Cardiac muscle cell (in vitro differentiated cells and primary cell): ENCODE measurements around the gene LMAN1L. TPM values are rescaled to one million over a fixed set of nuclear protein-coding genes. Genes with fewer than 3 reads are reported as not detected.
"Not testable (repeated sequence)": the region's sequence is repeated elsewhere in the genome, so short reads cannot be mapped to it uniquely, and the experiment has no call there.

Source experiments
- DNase-seq, 2 donors: peaks; one replicate each; pipeline versions ENCODE4 v3.0.0 to v3.0.0-alpha.2; 2010 to 2017; ENCODE audit warnings: low read depth in 1 of 2, low spot score in 1 of 2
- H3K27ac ChIP-seq: fragments of 200-600 bp; sonication (generic); 2 replicates; pipeline ENCODE4 v1.5.1; 2016
- H3K27me3 ChIP-seq: fragments of 200-600 bp; sonication (generic); 2 replicates; pipeline ENCODE4 v1.6.0; 2016; ENCODE audit warnings: control low read depth
- H3K36me3 ChIP-seq: fragments of 200-600 bp; sonication (generic); 2 replicates; pipeline ENCODE4 v1.5.1; 2016; ENCODE audit warnings: control low read depth
- H3K4me1 ChIP-seq: fragments of 200-600 bp; sonication (generic); 2 replicates; pipeline ENCODE4 v1.8.1; 2017; ENCODE audit warnings: low read depth, mild to moderate bottlenecking, mixed run types
- H3K4me3 ChIP-seq: fragments of 200-600 bp; sonication (generic); 2 replicates; pipeline ENCODE4 v1.5.1; 2016; ENCODE audit warnings: mild to moderate bottlenecking
- H3K9me3 ChIP-seq: fragments of 200-600 bp; sonication (generic); 2 replicates; pipeline ENCODE4 v1.5.1; 2017; ENCODE audit warnings: low read depth, mild to moderate bottlenecking, control low read depth
- CTCF ChIP-seq: IDR thresholded peaks from 2 replicates; pipeline ENCODE4 v1.5.1; 2012; ENCODE audit warnings: low read depth, mild to moderate bottlenecking, low read length
- polyA plus RNA-seq: library from polyadenylated mRNA; unstranded; fragments of >200 nt; fragmentation: Nextera tagmentation; extraction: Ambion mirVana; gene quantifications from 2 replicates; pipeline ENCODE4 v1.2.1, GENCODE V29; 2016
- total RNA-seq: library from RNA; depleted of rRNA; stranded (reverse); fragments of >200 nt; gene quantifications from 2 replicates; pipeline ENCODE4 v1.2.3, GENCODE V29; 2016

The LMAN1L gene
- total and polyA plus RNA-seq, 2 experiments from 2014 or later, result not detected

GRCh38 chr15:74783808-74784175, 28.8 kb upstream of the LMAN1L start:
- no peaks in the 10 kb centered on the region for H3K27me3 ChIP-seq
- no peak for DNase-seq
- no peak overlapping the region for H3K27ac ChIP-seq
- TF ChIP-seq CTCF, result no peak
- no peaks in the 10 kb centered on the region for H3K9me3 ChIP-seq
- H3K36me3 ChIP-seq, result no peaks in the 10 kb centered on the region
- peaks cover 40% of the 10 kb centered on the region for H3K4me1 ChIP-seq
- no peak overlapping the region for H3K4me3 ChIP-seq

- no peak for TF ChIP-seq CTCF
- Histone ChIP-seq H3K27me3 (no peaks in the 10 kb centered on the region), H3K4me1 (peaks cover 47% of the 10 kb centered on the region), H3K27ac (no peak overlapping the region), H3K9me3 (no peaks in the 10 kb centered on the region), H3K36me3 (no peaks in the 10 kb centered on the region), H3K4me3 (no peak overlapping the region)
- no peak for DNase-seq
Observed at GRCh38 chr15:74784426-74785193, 28.0 kb upstream of the LMAN1L start.

- H3K27ac ChIP-seq, result no peak overlapping the region
- no peaks in the 10 kb centered on the region for H3K27me3 ChIP-seq
- H3K9me3 ChIP-seq, result no peaks in the 10 kb centered on the region
- peaks cover 50% of the 10 kb centered on the region for H3K4me1 ChIP-seq
- no peak for DNase-seq
- no peaks in the 10 kb centered on the region for H3K36me3 ChIP-seq
- no peak overlapping the region for H3K4me3 ChIP-seq
- TF ChIP-seq CTCF, result no peak
Observed at GRCh38 chr15:74785194-74786032, 27.2 kb upstream of the LMAN1L start.

GRCh38 chr15:74786081-74786480, 26.6 kb upstream of the LMAN1L start:
- DNase-seq, H3K27me3 ChIP-seq, H3K9me3 ChIP-seq, H3K4me3 ChIP-seq, H3K36me3 ChIP-seq, H3K27ac ChIP-seq: not testable (repeated sequence)
- H3K4me1 ChIP-seq, result peaks cover 46% of the 10 kb centered on the region

GRCh38 chr15:74786551-74787165, 26.0 kb upstream of the LMAN1L start:
- Histone ChIP-seq H3K27me3 (no peaks in the 10 kb centered on the region), H3K4me3 (no peak overlapping the region), H3K9me3 (no peaks in the 10 kb centered on the region), H3K4me1 (peaks cover 40% of the 10 kb centered on the region), H3K36me3 (no peaks in the 10 kb centered on the region), H3K27ac (no peak overlapping the region)
- no peak for DNase-seq
- TF ChIP-seq CTCF, result no peak
